PFSK-1 (cell line): ENCODE data around the gene NAP1L4.

ENCODE experiments used
- FOXP2 ChIP-seq: optimal IDR thresholded peaks from 2 replicates; pipeline ENCODE3; 2011; ENCODE audit warnings: borderline replicate concordance, control low read depth, inconsistent platforms; ENCODE audit not compliant: insufficient read depth; ENCODE audit errors: extremely low read length, extremely low read depth
- POLR2AphosphoS5 ChIP-seq: IDR thresholded peaks from 2 replicates; pipeline ENCODE4 v1.6.1; 2012; ENCODE audit warnings: low read depth, mild to moderate bottlenecking, control low read depth, low read length, moderate library complexity
- REST ChIP-seq, 2 experiments: IDR thresholded peaks; 2 replicates each; pipeline versions ENCODE4 v1.6.1 to v1.8.0; 2011 to 2012; ENCODE audit warnings: low read depth in 2 of 2, low read length in 2 of 2, control low read depth in 1 of 2, inconsistent platforms in 1 of 2, mild to moderate bottlenecking in 1 of 2, moderate library complexity in 1 of 2; ENCODE audit not compliant: insufficient read depth in 1 of 2
- SIN3A ChIP-seq: IDR thresholded peaks from 2 replicates; pipeline ENCODE4 v1.6.1; 2012; ENCODE audit warnings: mild to moderate bottlenecking, low read length, moderate library complexity, borderline replicate concordance; ENCODE audit not compliant: insufficient read depth
- TAF1 ChIP-seq: IDR thresholded peaks from 2 replicates; pipeline ENCODE4 v1.6.1; 2012; ENCODE audit warnings: low read length, control low read depth, borderline replicate concordance; ENCODE audit not compliant: insufficient read depth

NAP1L4 gene

DNA sequence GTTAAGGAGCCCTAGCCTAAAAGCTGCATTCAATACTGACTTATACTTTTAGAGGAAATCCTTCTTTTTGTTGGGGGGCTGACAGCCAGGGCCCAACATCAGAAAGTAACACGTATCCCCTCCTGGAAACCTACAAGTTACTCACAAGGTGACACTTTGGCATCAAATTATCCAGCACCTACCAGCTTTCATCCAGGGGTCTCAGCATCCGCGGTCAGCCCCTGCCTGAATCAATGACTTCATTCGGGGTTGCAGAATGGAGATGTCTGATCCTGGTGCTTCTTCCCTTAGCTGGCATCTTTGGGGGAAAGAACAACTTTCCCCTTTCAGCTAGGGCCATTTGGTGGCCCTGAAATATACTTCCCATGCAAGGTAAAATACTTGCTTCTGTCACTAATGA lies 5.3 kb upstream of the NAP1L4 start:
- TF ChIP-seq POLR2AphosphoS5 (no peak), FOXP2 (no peak), TAF1 (no peak)

DNA sequence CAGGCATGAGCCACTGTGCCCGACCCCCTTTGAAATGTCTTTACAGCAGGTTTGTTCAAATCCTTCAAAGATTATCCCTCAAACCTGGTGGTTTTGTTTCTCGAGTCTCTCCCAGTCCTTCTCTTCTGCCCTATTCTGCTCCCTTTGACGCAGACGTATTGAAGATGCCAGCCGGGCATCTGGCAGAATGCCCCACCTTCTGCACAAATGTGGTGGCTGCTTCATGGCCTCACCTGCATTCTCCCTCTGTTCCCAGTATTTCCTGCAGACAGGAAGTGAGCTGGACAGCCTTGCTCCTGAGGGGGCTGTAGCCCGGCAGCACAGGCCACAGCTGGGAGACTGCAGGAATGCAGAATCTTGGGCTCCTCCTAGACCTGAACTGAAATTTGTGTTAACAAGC lies 4.8 kb upstream of the NAP1L4 start:
- no peak for TF ChIP-seq FOXP2
- TF ChIP-seq SIN3A: no peak
- no peak for TF ChIP-seq REST (IDR thresholded peaks at IDR 0.05; ENCODE audit: insufficient read depth in 1 of 2, low read depth in 2 of 2, low read length in 2 of 2)
- TF ChIP-seq POLR2AphosphoS5: no peak
- no peak for TF ChIP-seq TAF1

GRCh38 chr11:2995893-2996554 lies 3.9 kb upstream of the NAP1L4 start:
- TF ChIP-seq TAF1 (no peak), POLR2AphosphoS5 (no peak), REST (IDR thresholded peaks at IDR 0.05; ENCODE audit: insufficient read depth in 1 of 2, low read depth in 2 of 2, low read length in 2 of 2) (no peak), FOXP2 (no peak), SIN3A (no peak)

- TF ChIP-seq REST (IDR thresholded peaks at IDR 0.05; ENCODE audit: insufficient read depth in 1 of 2, low read depth in 2 of 2, low read length in 2 of 2) (no peak), POLR2AphosphoS5 (no peak), SIN3A (no peak), TAF1 (no peak), FOXP2 (no peak)
These were observed 3.0 kb upstream of the NAP1L4 start for GRCh38 chr11:2995031-2995561.

DNA sequence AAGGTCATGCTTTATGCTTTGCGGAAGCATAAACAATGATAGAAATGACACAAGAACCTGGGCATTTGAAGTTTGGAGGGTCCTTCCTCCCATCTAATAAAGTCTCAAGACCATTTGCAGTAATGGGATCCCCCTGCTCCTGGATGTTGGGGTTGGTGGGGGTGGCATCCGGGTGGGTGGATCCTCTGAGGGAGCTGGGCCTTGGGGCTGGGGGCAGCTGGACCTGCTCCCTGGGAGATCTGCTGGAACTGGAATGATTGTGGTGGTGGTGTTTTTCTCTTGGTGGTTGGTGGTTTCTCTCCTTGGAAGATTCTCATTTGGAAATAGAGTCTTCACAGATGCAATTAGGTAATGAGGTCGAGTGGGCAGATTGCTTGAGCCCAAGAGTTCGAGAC lies 2.2 kb upstream of the NAP1L4 start:
- TF ChIP-seq SIN3A (no peak), REST (IDR thresholded peaks at IDR 0.05; ENCODE audit: insufficient read depth in 1 of 2, low read depth in 2 of 2, low read length in 2 of 2) (no peak), TAF1 (no peak), FOXP2 (no peak), POLR2AphosphoS5 (no peak)
